Cardiac muscle cell (in vitro differentiated cells and primary cell): Measurements from ENCODE around the gene PSME3IP1. TPM values are rescaled to one million over a fixed set of nuclear protein-coding genes. Genes with fewer than 3 reads are reported as not detected.
"Not testable (repeated sequence)": the region's sequence is repeated elsewhere in the genome, so short reads cannot be mapped to it uniquely, and the experiment has no call there.

ENCODE experiments used
- DNase-seq, 2 donors: peaks; one replicate each; pipeline versions ENCODE4 v3.0.0 to v3.0.0-alpha.2; 2010 to 2017; ENCODE audit warnings: low read depth in 1 of 2, low spot score in 1 of 2
- H3K27ac ChIP-seq: fragments of 200-600 bp; sonication (generic); 2 replicates; pipeline ENCODE4 v1.5.1; 2016
- H3K27me3 ChIP-seq: fragments of 200-600 bp; sonication (generic); 2 replicates; pipeline ENCODE4 v1.6.0; 2016; ENCODE audit warnings: control low read depth
- H3K36me3 ChIP-seq: fragments of 200-600 bp; sonication (generic); 2 replicates; pipeline ENCODE4 v1.5.1; 2016; ENCODE audit warnings: control low read depth
- H3K4me1 ChIP-seq: fragments of 200-600 bp; sonication (generic); 2 replicates; pipeline ENCODE4 v1.8.1; 2017; ENCODE audit warnings: low read depth, mild to moderate bottlenecking, mixed run types
- H3K4me3 ChIP-seq: fragments of 200-600 bp; sonication (generic); 2 replicates; pipeline ENCODE4 v1.5.1; 2016; ENCODE audit warnings: mild to moderate bottlenecking
- H3K9me3 ChIP-seq: fragments of 200-600 bp; sonication (generic); 2 replicates; pipeline ENCODE4 v1.5.1; 2017; ENCODE audit warnings: low read depth, mild to moderate bottlenecking, control low read depth
- CTCF ChIP-seq: IDR thresholded peaks from 2 replicates; pipeline ENCODE4 v1.5.1; 2012; ENCODE audit warnings: low read depth, mild to moderate bottlenecking, low read length
- polyA plus RNA-seq: library from polyadenylated mRNA; unstranded; fragments of >200 nt; fragmentation: Nextera tagmentation; extraction: Ambion mirVana; gene quantifications from 2 replicates; pipeline ENCODE4 v1.2.1, GENCODE V29; 2016
- total RNA-seq: library from RNA; depleted of rRNA; stranded (reverse); fragments of >200 nt; gene quantifications from 2 replicates; pipeline ENCODE4 v1.2.3, GENCODE V29; 2016

PSME3IP1 gene
- total and polyA plus RNA-seq, 2 experiments from 2014 or later = 73.6 to 108 TPM

DNA sequence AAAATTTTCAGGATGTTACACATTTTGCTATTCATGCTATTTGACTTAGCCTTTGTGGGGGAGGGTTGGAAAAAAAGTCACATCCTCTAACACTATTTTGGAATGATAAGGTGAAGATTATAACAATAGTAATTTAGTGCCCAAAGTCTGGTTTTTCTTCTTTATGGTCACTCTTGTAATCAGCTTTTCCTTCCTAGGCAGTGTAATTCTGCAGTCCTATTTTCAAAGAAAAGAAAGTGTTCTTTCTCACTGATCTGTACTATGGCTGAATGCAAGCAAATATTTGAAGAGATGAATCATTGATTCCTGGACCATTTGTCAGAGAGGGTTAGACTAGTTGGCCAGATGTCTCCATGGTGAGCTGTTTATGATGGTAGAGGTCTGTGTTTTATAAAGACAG lies 8.7 kb upstream of the PSME3IP1 start:
- Histone ChIP-seq H3K36me3 (no peaks in the 10 kb centered on the region), H3K4me1 (peaks cover 8% of the 10 kb centered on the region), H3K27me3 (no peaks in the 10 kb centered on the region), H3K9me3 (no peaks in the 10 kb centered on the region), H3K27ac (no peak overlapping the region), H3K4me3 (no peak overlapping the region)
- no peak for TF ChIP-seq CTCF
- DNase-seq = peak in 1 of 2 donors; percentile 88

- Histone ChIP-seq H3K4me1 (peaks cover 8% of the 10 kb centered on the region), H3K4me3 (no peak overlapping the region), H3K36me3 (no peaks in the 10 kb centered on the region), H3K9me3 (no peaks in the 10 kb centered on the region), H3K27ac (no peak overlapping the region), H3K27me3 (no peaks in the 10 kb centered on the region)
- TF ChIP-seq CTCF = no peak
- peak in 1 of 2 donors; percentile 52 for DNase-seq
Observed at GRCh38 chr16:57192720-57193486, 7.1 kb upstream of the PSME3IP1 start.

- Histone ChIP-seq H3K27ac (no peak overlapping the region), H3K36me3 (no peaks in the 10 kb centered on the region), H3K27me3 (no peaks in the 10 kb centered on the region), H3K4me1 (peaks cover 14% of the 10 kb centered on the region), H3K9me3 (no peaks in the 10 kb centered on the region), H3K4me3 (no peak overlapping the region)
- no peak for TF ChIP-seq CTCF
- no peak for DNase-seq
Observed at GRCh38 chr16:57192146-57192545, 6.3 kb upstream of the PSME3IP1 start.

GRCh38 chr16:57191056-57191571 lies 5.3 kb upstream of the PSME3IP1 start:
- DNase-seq = peak in 1 of 2 donors; percentile 24
- H3K4me3 ChIP-seq = no peak overlapping the region
- no peak for TF ChIP-seq CTCF
- no peaks in the 10 kb centered on the region for H3K9me3 ChIP-seq
- H3K27me3 ChIP-seq = no peaks in the 10 kb centered on the region
- H3K27ac ChIP-seq = no peak overlapping the region
- peaks cover 14% of the 10 kb centered on the region for H3K4me1 ChIP-seq
- no peaks in the 10 kb centered on the region for H3K36me3 ChIP-seq

GRCh38 chr16:57190136-57190535 lies 4.3 kb upstream of the PSME3IP1 start:
- no peak for DNase-seq
- H3K4me3 ChIP-seq = no peak overlapping the region
- H3K4me1 ChIP-seq = peaks cover 14% of the 10 kb centered on the region
- no peak overlapping the region for H3K27ac ChIP-seq
- no peaks in the 10 kb centered on the region for H3K9me3 ChIP-seq
- no peaks in the 10 kb centered on the region for H3K27me3 ChIP-seq
- TF ChIP-seq CTCF = no peak
- H3K36me3 ChIP-seq = no peaks in the 10 kb centered on the region

DNA sequence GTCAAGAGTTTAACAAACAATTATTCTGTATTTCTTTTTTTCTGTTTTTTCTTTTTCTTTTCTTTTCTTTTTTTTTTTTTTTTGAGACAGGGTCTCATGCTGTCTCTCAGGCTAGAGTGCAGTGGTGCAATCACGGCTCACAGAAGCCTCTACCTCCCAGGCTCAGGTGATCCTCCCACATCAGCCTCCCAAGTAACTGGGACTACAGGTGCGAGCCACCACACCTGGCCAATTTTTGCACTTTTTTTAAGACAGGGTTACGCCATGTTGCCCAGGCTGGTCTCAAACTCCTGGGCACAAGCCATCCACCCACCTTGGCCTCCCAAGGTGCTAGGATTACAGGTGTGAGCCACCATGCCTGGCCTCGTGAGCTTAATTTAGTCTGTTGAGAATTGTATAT lies 3.7 kb upstream of the PSME3IP1 start:
- H3K27me3 ChIP-seq, DNase-seq: not testable (repeated sequence)

More for the DNA sequence above, 3.7 kb upstream of the PSME3IP1 start:
- not testable (repeated sequence) for H3K27ac ChIP-seq, H3K36me3 ChIP-seq, H3K9me3 ChIP-seq, H3K4me3 ChIP-seq
- H3K4me1 ChIP-seq = peaks cover 18% of the 10 kb centered on the region
